Activated CD8-positive, alpha-beta memory T cell treated with anti-CD3 and anti-CD28 coated beads, Interleukin-2, amount 10 ng/mL, durations not matched to agents 7 days and 5 days (primary cell): ENCODE measurements around the gene ARAP1. TPM values are rescaled to one million over a fixed set of nuclear protein-coding genes. Genes with fewer than 3 reads are reported as not detected.

Source experiments
- ATAC-seq: fragments of 150-1000 bp; cut with Tn5 transposase; one replicate; pipeline ENCODE4 v1.10.0; 2021; ENCODE audit warnings: moderate library complexity
- CTCF ChIA-PET: fragments of 350-600 bp; sonication (Branson Sonifier 250); formaldehyde crosslinking; loops from one replicate; lab custom pipeline; 2021; ENCODE audit warnings: antibody characterized with exemption; lab: Charles Lee
- DNase-seq: peaks from one replicate; pipeline ENCODE4 v3.0.0-alpha.2; 2020
- H3K27ac Mint-ChIP-seq: one replicate; pipeline ENCODE4 v1.8.0; 2021; ENCODE audit warnings: mild to moderate bottlenecking, mixed read lengths
- H3K27me3 Mint-ChIP-seq: one replicate; pipeline ENCODE4 v1.8.0; 2021; ENCODE audit warnings: mixed read lengths
- H3K36me3 Mint-ChIP-seq: one replicate; pipeline ENCODE4 v1.8.0; 2021; ENCODE audit warnings: mild to moderate bottlenecking, mixed read lengths
- H3K4me1 Mint-ChIP-seq: one replicate; pipeline ENCODE4 v1.8.0; 2021; ENCODE audit warnings: mixed read lengths
- H3K4me3 Mint-ChIP-seq: one replicate; pipeline ENCODE4 v1.8.0; 2021; ENCODE audit warnings: mild to moderate bottlenecking, moderate library complexity, mixed read lengths
- H3K9me3 Mint-ChIP-seq: one replicate; pipeline ENCODE4 v1.8.0; 2022; ENCODE audit warnings: low read depth, mixed read lengths
- total RNA-seq, 2 experiments: library from RNA; stranded (reverse); gene quantifications; one replicate each; pipeline ENCODE4 v1.2.3, GENCODE V29; 2021

The ARAP1 gene
- total RNA-seq, 2 experiments from 2014 or later = 96.5 to 104 TPM

GRCh38 chr11:72742513-72743320 is 9.5 kb downstream of the ARAP1 start:
- Mint-ChIP-seq H3K4me3 (no peak overlapping the region), H3K4me1 (peaks cover 56% of the 10 kb centered on the region), H3K27me3 (no peaks in the 10 kb centered on the region), H3K36me3 (no peaks in the 10 kb centered on the region), H3K9me3 (no peaks in the 10 kb centered on the region), H3K27ac (no peak overlapping the region)
- CTCF ChIA-PET = interaction anchor here (3.3 kb wide), 1 partner anchor 18 kb away, joined by 13 read pairs; no protein-coding TSS in a partner anchor
- ATAC-seq (no peak), DNase-seq (no peak)

- Mint-ChIP-seq H3K4me3 (no peak overlapping the region), H3K27me3 (no peaks in the 10 kb centered on the region), H3K4me1 (peaks cover 64% of the 10 kb centered on the region), H3K27ac (peak overlapping the region; percentile 27), H3K9me3 (no peaks in the 10 kb centered on the region), H3K36me3 (no peaks in the 10 kb centered on the region)
- CTCF ChIA-PET = interaction anchor here (1.4 to 3.3 kb wide), 3 partner anchors 11 to 71 kb away, joined by 4 to 13 read pairs (median 7); no protein-coding TSS in a partner anchor
- ATAC-seq (no peak), DNase-seq (no peak)
These were observed 10.2 kb downstream of the ARAP1 start for GRCh38 chr11:72741849-72742512.

GRCh38 chr11:72741429-72741833 is 10.8 kb downstream of the ARAP1 start:
- Mint-ChIP-seq H3K9me3 (no peaks in the 10 kb centered on the region), H3K4me1 (peaks cover 69% of the 10 kb centered on the region), H3K4me3 (no peak overlapping the region), H3K36me3 (no peaks in the 10 kb centered on the region), H3K27me3 (no peaks in the 10 kb centered on the region), H3K27ac (peak overlapping the region; percentile 82)
- ATAC-seq (no peak), DNase-seq (no peak)
- CTCF ChIA-PET = interaction anchor here (1.3 to 3.3 kb wide), 4 partner anchors 10 to 71 kb away, joined by 3 to 13 read pairs (median 6); no protein-coding TSS in a partner anchor

GRCh38 chr11:72740562-72741428 is 11.4 kb downstream of the ARAP1 start:
- Mint-ChIP-seq H3K27me3 (no peaks in the 10 kb centered on the region), H3K9me3 (no peaks in the 10 kb centered on the region), H3K4me1 (peaks cover 73% of the 10 kb centered on the region), H3K27ac (peak overlapping the region; percentile 82), H3K4me3 (no peak overlapping the region), H3K36me3 (no peaks in the 10 kb centered on the region)
- ATAC-seq (no peak), DNase-seq (no peak)
- CTCF ChIA-PET = interaction anchor here (1.2 to 3.3 kb wide), 6 partner anchors 10 to 72 kb away, joined by 3 to 13 read pairs (median 4); partner anchors contain the start of gene STARD10

GRCh38 chr11:72740060-72740424 is 12.2 kb downstream of the ARAP1 start:
- Mint-ChIP-seq H3K4me3 (no peak overlapping the region), H3K36me3 (no peaks in the 10 kb centered on the region)
- CTCF ChIA-PET = interaction anchor here (0.8 to 3.3 kb wide), 6 partner anchors 15 to 73 kb away, joined by 3 to 13 read pairs (median 3); partner anchors contain the start of gene STARD10

GRCh38 chr11:72739240-72740059 is 12.8 kb downstream of the ARAP1 start:
- CTCF ChIA-PET = interaction anchor here (0.8 to 3.1 kb wide), 4 partner anchors 14 to 73 kb away, joined by 3 to 16 read pairs (median 5); partner anchors contain the start of gene STARD10
- Mint-ChIP-seq H3K27ac (peak overlapping the region; percentile 82), H3K27me3 (no peaks in the 10 kb centered on the region), H3K4me1 (peaks cover 77% of the 10 kb centered on the region), H3K9me3 (no peaks in the 10 kb centered on the region), H3K4me3 (no peak overlapping the region), H3K36me3 (no peaks in the 10 kb centered on the region)
- no peak for ATAC-seq
- DNase-seq = no peak

More at GRCh38 chr11:72740060-72740424, 12.2 kb downstream of the ARAP1 start:
- Mint-ChIP-seq H3K27me3 (no peaks in the 10 kb centered on the region), H3K9me3 (no peaks in the 10 kb centered on the region), H3K4me1 (peaks cover 77% of the 10 kb centered on the region), H3K27ac (peak overlapping the region; percentile 82)
- DNase-seq = no peak
- ATAC-seq = no peak

GRCh38 chr11:72738199-72739141 is 13.7 kb downstream of the ARAP1 start:
- Mint-ChIP-seq H3K9me3 (no peaks in the 10 kb centered on the region), H3K27me3 (no peaks in the 10 kb centered on the region), H3K27ac (peak overlapping the region; percentile 94), H3K4me1 (peaks cover 68% of the 10 kb centered on the region), H3K36me3 (no peaks in the 10 kb centered on the region), H3K4me3 (no peak overlapping the region)
- no peak for ATAC-seq
- DNase-seq = no peak
- CTCF ChIA-PET = interaction anchor here (1.7 to 3.1 kb wide), 4 partner anchors 8 to 75 kb away, joined by 6 to 19 read pairs (median 11); partner anchors contain the start of genes ATG16L2 and STARD10

- no peak for ATAC-seq
- H3K9me3 Mint-ChIP-seq = no peaks in the 10 kb centered on the region
- CTCF ChIA-PET = interaction anchor here (1.0 to 3.1 kb wide), 7 partner anchors 9 to 448 kb away, joined by 3 to 19 read pairs (median 6); partner anchors contain the start of genes ATG16L2 and STARD10
- no peaks in the 10 kb centered on the region for H3K27me3 Mint-ChIP-seq
- no peak overlapping the region for H3K4me3 Mint-ChIP-seq
- peaks cover 1% of the 10 kb centered on the region for H3K36me3 Mint-ChIP-seq
- peaks cover 64% of the 10 kb centered on the region for H3K4me1 Mint-ChIP-seq
- H3K27ac Mint-ChIP-seq = peak overlapping the region; percentile 94
- no peak for DNase-seq
These were observed 14.9 kb downstream of the ARAP1 start for GRCh38 chr11:72737336-72737735.

GRCh38 chr11:72736452-72737069 is 15.6 kb downstream of the ARAP1 start:
- Mint-ChIP-seq H3K4me3 (peak overlapping the region; percentile 10), H3K27me3 (no peaks in the 10 kb centered on the region), H3K36me3 (peaks cover 5% of the 10 kb centered on the region), H3K27ac (peak overlapping the region; percentile 94), H3K4me1 (peaks cover 58% of the 10 kb centered on the region), H3K9me3 (no peaks in the 10 kb centered on the region)
- CTCF ChIA-PET = interaction anchor here (0.7 to 3.1 kb wide), 9 partner anchors 10 to 449 kb away, joined by 3 to 19 read pairs (median 4); partner anchors contain the start of genes ATG16L2 and STARD10
- peak; percentile 88 for DNase-seq
- ATAC-seq = peak; percentile 87

- H3K36me3 Mint-ChIP-seq = peaks cover 14% of the 10 kb centered on the region
- H3K27me3 Mint-ChIP-seq = no peaks in the 10 kb centered on the region
- ATAC-seq (no peak), DNase-seq (no peak)
- peak overlapping the region; percentile 75 for H3K27ac Mint-ChIP-seq
- CTCF ChIA-PET = interaction anchor here (1.2 to 2.2 kb wide), 5 partner anchors 9 to 51 kb away, joined by 3 to 16 read pairs (median 4); no protein-coding TSS in a partner anchor
- H3K9me3 Mint-ChIP-seq = no peaks in the 10 kb centered on the region
- peaks cover 48% of the 10 kb centered on the region for H3K4me1 Mint-ChIP-seq
- H3K4me3 Mint-ChIP-seq = no peak overlapping the region
These were observed 16.6 kb downstream of the ARAP1 start for GRCh38 chr11:72735495-72736027.
